ENCODE measurements around the gene ZBTB8A.
A peak's percentile ranks its signal among the peaks of the same experiment; 100 is the strongest.
"Not testable (repeated sequence)": the region's sequence is repeated elsewhere in the genome, so short reads cannot be mapped to it uniquely, and the experiment has no call there.

Gene ZBTB8A

DNA sequence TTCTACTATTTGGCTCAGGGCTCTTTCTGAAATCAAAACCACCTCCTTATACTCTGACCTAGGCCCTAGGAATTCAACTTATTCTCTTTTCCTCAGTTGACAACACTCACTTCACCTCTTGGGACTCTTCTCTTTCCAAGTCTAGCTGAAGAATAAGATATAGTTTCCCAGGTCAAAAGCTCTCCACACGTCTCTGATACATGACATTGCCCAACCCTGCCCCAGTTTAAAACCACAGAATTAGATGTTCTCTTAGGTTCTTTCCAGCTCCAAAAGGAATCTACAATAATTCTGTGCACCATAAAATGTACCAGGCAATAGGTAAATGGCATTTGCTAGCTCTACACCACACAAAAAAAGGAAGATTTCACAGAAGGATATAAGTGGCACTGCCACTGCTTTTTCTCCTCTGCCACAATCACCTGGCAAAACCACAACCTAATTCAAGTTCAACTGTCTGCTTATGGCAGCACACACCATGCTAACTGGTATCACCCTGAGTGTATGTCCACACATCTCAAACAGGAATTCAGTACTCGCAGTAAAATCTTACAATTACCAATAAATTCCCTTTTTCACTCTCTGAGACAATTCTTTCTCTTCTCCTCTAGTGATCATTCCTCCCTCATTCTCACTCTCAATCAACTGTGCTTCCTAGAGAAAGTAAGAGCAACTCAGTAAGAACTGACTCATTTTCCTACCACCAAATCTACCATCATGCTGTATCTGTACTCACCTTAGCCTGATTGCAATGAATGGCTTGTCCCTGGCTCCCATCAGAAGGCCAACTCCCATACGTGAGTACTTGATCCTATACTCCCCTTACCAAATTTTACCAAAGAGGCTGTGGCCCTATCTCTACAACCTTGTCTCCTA is 83.8 kb downstream of the ZBTB8A start:
- no peak for DNase-seq

DNA sequence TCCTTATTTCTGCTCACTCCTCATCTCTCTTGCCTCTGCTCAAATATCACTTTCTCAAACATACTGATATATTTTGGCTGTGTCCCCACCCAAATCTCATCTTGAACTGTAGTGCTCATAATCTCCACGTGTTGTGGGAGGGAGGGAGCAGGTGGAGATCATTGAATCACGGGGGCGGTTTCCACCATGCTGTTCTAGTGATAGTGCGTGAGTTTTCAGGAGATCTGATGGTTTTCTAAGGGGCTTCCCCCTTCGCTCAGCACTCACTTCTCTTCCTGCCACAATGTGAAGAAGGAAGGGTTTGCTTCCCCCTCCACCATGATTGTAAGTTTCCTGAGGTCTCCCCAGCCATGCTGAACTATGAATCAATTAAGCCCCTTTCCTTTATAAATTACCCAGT is 84.5 kb downstream of the ZBTB8A start:
- no peak for DNase-seq

DNA sequence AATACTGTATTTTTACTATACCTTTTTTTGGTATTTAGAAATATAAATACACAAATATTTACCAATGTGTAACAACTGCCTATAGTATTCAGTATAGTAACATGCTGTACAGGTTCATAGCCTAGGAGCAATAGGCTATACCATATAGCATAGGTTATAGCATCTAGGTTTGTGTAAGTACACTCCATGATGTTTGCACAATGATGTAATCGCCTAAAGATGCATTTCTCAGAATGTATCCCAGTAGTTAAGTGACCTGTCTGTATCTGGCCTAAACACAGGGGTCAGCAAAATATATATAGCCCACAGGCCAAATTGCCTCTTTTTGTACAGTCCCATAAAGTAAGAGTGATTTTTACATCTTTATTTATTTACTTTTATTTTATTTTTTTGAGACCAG is 86.9 kb downstream of the ZBTB8A start:
- DNase-seq = no peak

DNA sequence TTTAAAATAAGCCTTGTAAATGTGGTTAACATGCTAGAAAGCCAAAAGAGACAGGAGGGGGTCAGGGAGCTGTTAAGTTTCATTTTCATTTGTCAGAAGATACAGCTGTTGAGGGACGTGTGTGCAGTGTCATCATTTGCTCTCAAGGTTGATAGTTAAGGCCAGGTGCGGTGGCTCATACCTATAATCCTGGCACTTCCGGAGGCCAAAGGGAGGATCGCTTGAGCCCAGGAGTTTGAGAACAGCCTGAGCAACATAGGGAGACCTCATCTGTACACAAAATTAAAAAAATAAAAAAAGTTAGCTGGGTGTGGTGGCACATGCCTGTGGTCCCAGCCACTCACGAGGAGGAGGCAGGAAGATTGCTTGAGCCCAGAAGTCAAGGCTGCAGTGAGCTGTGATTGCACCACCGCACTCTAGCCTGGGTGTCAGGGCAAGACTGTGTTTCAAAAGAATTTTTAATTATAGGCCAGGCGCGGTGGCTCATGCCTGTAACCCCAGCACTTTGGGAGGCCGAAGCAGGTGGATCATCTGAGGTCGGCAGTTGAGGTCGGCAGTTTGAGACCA is 88.5 kb downstream of the ZBTB8A start:
- DNase-seq = no peak

DNA sequence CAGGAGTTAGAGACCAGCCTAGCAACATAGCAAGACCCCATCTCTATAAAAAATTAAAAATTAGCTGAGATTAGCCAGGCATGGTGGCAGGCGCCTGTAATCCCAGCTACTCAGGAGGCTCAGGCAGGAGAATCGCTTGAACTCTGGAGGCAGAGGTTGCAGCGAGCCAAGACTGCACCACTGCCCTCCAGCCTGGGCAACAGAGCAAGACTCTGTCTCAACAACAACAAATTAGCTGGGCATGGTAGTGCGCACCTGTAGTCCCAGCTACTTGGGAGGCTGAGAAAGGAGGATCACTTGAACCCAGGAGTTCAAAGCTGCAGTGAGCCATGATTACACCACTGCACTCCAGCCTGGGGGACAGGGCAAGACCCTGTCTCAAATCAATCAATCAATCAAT is 90.9 kb downstream of the ZBTB8A start:
- DNase-seq = not testable (repeated sequence)

GRCh38 chr1:32632829-32633228 is 93.6 kb downstream of the ZBTB8A start:
- no peak for DNase-seq

DNA sequence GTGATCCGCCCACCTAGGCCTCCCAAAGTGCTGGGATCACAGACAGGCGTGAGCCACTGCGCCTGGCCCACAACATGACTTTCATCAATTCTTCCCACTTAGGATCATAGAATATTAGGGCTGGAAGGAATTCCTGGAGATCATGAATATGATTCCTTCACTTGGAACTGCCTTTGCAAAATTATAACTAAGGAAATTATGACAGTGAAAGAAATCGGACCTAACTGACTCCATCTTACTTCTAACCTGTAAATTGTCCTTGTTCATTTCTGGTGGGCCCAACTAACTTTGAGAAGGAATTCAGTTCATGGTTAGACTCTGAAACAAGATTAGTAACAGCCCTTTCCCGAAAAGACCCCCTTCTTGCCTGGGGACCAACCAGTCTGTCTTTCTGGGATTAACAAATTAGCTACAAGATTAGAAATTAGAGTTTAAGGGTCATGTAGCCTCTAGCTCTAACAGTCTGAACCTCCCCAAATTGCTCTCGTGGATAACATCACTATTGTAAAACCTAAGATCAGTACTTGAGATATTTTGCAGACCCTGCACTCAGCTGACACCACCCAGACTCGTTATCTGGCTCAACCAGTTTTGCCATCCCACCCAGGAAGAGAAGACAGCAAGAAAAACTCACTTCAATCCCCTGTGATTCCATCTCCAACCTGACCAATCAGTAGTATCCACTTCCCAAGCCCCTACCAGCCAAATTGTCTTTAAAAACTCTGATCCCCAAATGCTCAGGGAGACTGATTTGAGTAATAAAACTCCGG is 96.5 kb downstream of the ZBTB8A start:
- no peak for DNase-seq

DNA sequence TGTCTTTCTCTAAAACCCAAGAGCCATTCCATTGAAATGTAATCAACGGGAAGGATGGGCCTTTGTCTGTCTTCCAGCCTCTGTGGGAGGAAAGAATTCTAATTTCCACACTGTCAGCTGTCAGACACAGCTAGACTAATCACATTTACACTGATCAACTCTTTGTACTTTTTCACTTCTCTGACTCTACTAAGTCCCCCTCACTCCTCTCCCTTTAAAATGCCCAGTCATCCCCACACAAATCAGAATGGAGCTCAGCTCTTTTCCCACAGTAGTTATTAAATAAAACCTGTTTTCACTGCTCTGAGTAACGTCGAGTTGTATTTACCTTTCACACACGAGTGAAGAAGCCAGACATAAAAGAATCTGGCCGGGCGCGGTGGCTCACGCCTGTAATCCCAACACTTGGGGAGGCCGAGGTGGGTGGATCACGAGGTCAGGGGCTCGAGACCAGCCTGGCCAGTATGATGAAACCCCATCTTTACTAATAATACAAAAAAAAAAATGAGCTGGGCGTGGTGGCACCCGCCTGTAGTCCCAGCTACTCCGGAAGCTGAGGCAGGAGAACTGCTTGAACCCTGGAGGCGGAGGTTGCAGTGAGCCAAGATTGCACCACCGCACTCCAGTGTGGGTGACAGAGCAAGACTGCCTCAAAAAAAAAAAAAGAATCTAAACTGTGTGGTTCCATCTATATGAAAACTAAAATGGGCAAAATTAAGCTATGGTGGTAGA is 97.9 kb downstream of the ZBTB8A start:
- DNase-seq = no peak

- peak; percentile 60 for DNase-seq
Observed at GRCh38 chr1:32639489-32640075, 100.4 kb downstream of the ZBTB8A start.

DNA sequence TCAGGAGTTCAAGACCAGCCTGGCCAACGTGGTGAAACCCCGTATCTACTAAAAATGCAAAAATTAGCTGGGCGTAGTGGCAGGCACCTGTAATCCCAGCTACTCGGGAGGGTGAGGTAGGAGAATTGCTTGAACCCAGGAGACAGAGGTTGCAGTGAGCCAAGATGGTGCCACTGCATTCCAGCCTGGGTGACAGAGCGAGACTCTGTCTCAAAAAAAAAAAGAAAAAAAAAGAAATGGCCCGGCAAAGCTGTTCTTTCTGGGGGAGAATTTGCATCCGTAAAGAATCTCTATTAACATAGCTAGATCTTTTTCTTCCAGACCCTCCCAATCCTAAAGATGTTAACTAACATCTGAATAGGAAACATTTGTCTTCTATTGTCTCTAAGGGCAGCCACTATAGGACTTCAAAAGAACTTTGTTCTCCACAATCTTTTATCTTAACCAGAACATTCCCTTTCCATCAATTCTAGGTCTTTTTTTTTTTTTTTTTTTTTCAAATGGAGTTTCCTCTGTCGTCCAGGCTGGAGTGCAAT is 103.1 kb downstream of the ZBTB8A start:
- not testable (repeated sequence) for DNase-seq

- no peak for DNase-seq
Observed at GRCh38 chr1:32644426-32644825, 105.2 kb downstream of the ZBTB8A start.

DNA sequence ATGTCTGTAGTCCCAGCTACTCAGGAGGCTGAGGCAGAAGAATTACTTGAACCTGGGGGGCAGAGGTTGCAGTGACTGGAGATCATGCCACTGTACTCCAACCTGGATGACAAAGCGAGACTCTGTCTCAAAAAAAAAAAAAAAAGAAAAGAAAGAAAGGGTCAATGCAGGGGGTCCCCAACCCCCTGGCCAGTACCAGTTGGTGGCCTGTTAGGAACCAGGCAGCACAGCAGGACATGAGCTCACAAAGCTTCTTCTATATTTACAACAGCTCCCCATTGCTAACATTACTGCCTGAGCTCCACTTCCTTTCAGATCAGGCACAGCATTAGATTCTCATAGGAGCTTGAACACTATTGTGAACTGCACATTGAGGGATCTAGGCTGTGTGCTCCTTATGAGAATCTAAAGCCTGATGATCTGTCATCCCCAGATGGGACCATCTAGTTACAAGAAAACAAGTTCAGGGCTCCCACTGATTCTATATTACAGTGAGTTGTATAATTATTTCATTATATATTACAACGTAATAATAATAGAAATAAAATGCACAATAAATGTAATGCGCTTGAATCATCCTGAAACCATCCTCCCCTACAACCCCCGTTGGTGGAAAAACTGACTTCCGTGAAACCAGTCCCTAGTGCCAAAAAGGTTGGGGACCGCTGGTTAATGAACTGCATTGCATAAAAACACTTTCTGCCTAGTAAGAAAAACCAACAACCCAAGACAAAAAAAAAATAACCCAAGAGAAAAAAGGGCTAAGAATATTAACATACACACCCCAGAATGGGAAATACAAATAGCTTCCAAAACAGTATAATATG is 108.3 kb downstream of the ZBTB8A start:
- no peak for DNase-seq

GRCh38 chr1:32650248-32650751 is 111.1 kb downstream of the ZBTB8A start, which contains the start of gene ZBTB8OS:
Gene ZBTB8OS, minus strand, starts transcription at chr1:32650550. Its CDS starts 21 bp downstream, at chr1:32650529.
- peak; percentile 94 for DNase-seq

DNA sequence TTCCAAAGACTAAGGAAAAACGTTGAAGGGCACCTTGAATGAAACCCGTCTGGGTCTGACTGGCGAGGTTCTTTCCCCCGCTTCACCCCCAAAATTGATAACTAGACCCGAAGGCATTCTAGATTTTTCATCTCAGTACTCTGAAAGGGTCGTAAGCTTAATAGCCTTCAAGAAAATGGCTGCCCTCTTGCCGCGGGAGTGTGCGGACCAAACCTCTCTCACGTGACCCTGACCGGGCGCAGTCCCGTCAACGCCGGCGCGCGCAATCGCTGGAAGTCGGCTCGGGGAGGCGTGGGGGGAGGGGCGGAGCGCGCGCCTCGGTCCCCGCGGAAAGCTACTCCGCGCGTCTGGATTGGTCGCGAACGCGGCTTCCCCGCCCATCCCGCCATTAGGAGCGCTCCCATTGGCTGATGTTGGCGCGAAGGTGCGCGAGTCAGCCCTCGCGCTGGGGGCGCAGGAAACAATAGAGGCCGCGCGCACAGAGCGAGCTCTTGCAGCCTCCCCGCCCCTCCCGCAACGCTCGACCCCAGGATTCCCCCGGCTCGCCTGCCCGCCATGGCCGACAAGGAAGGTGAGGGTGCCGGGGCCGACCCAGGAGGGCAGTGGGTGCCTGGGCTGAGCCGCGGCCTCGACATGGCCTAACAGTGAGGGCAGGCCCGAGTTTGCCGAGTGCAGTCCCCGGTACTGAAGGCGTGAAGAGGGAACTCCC is 111.7 kb downstream of the ZBTB8A start, which contains the start of gene RBBP4:
RBBP4 (plus strand) TSS at position 457 of the 709 bp plus-strand sequence; CDS start at position 556, 99 bp downstream.
- peak; percentile 97 for DNase-seq

DNA sequence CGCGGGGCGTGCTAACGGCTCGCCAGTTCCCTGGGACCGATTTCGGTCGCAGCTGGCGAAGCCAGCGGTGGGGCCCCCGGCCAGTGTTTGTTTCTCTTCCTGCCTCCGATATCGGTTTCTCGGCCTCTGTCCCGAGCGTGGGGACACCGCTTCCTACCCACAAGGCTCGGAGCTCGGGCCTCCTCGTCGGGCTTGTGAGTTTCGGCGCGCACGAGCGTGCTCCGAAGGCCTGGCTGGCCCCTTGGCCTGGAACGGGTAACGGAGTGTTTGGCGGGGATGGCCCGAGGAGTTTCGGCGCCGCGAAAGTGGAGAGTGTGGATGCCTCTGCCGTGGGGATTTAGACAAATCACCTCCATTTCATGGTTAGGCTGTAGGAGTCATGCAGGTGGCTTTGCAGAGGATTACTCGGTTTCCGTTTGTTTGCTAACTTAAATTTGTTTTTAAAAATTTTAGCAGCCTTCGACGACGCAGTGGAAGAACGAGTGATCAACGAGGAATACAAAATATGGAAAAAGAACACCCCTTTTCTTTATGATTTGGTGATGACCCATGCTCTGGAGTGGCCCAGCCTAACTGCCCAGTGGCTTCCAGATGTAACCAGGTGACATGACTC is 112.3 kb downstream of the ZBTB8A start:
- DNase-seq = no peak

GRCh38 chr1:32652244-32652962 is 113.2 kb downstream of the ZBTB8A start:
- no peak for DNase-seq

Data from EL (cell line).